Panc1 (cell line): ENCODE measurements around the gene SF3B2. TPM values are rescaled to one million over a fixed set of nuclear protein-coding genes. Genes with fewer than 3 reads are reported as not detected.

Experiments
- ATAC-seq: fragments of 200-7000 bp; cut with Tn5 transposase; 2 replicates; pipeline ENCODE4 v1.9.1; 2020; ENCODE audit warnings: mild to moderate bottlenecking, moderate library complexity
- BruUV-seq: library from RNA; stranded (reverse); fragments of 400-500 nt; replicated peaks from 2 replicates; lab custom pipeline; 2021; lab: Mats Ljungman, UMichigan
- CTCF ChIA-PET: fragments of 300-600 bp; sonication (Branson Sonifier 250); formaldehyde crosslinking; loops from one replicate; lab custom pipeline; 2022; ENCODE audit warnings: antibody characterized with exemption; lab: Charles Lee
- POLR2A ChIA-PET: fragments of 300-600 bp; sonication (Branson Sonifier 250); formaldehyde crosslinking; loops from one replicate; lab custom pipeline; 2022; ENCODE audit warnings: antibody characterized with exemption; lab: Charles Lee
- DNase-seq: peaks from one replicate; pipeline ENCODE4 v3.0.0-alpha.2; 2010; ENCODE audit warnings: low read depth, low spot score
- H3K27ac ChIP-seq: 2 replicates; pipeline ENCODE4 v1.5.1; 2011; ENCODE audit warnings: mild to moderate bottlenecking, low read length, inconsistent platforms
- H3K27me3 ChIP-seq: fragments of 200-500 bp; sonication (Bioruptor generic); 2 replicates; pipeline ENCODE4 v1.6.0; 2014; ENCODE audit warnings: low read length, inconsistent platforms; ENCODE audit not compliant: control insufficient read depth, insufficient read depth
- H3K36me3 ChIP-seq: fragments of 200-500 bp; sonication (Bioruptor generic); 2 replicates; pipeline ENCODE4 v1.5.1; 2014; ENCODE audit warnings: inconsistent platforms, mild to moderate bottlenecking, low read length, moderate library complexity; ENCODE audit not compliant: control insufficient read depth, insufficient read depth
- H3K4me1 ChIP-seq: 2 replicates; pipeline ENCODE4 v1.5.1; 2011; ENCODE audit warnings: inconsistent platforms, mild to moderate bottlenecking, low read length, moderate library complexity; ENCODE audit not compliant: control insufficient read depth, insufficient read depth
- H3K4me3 ChIP-seq, 2 experiments: 2 replicates each; pipeline ENCODE4 v1.5.1; 2011 to 2012; ENCODE audit warnings: low read depth in 2 of 2, low read length in 2 of 2, mild to moderate bottlenecking in 2 of 2, inconsistent platforms in 1 of 2, moderate library complexity in 1 of 2
- H3K9me3 ChIP-seq: fragments of 200-500 bp; sonication (Bioruptor generic); 2 replicates; pipeline ENCODE4 v1.5.1; 2014; ENCODE audit warnings: low read depth, mild to moderate bottlenecking, inconsistent platforms, low read length, moderate library complexity; ENCODE audit not compliant: control insufficient read depth, insufficient read depth
- POLR2AphosphoS5 ChIP-seq: IDR thresholded peaks from 2 replicates; pipeline ENCODE4 v1.6.1; 2012; ENCODE audit warnings: mild to moderate bottlenecking, low read depth, low read length, moderate library complexity
- REST ChIP-seq, 2 experiments: IDR thresholded peaks; 2 replicates each; pipeline ENCODE4 v1.6.1; 2011 to 2012; ENCODE audit warnings: low read depth in 2 of 2, control low read depth in 1 of 2, low read length in 1 of 2, mild to moderate bottlenecking in 1 of 2, moderate library complexity in 1 of 2; ENCODE audit not compliant: insufficient read depth in 1 of 2
- SIN3A ChIP-seq: IDR thresholded peaks from 2 replicates; pipeline ENCODE4 v1.6.1; 2012; ENCODE audit warnings: low read depth, mild to moderate bottlenecking, low read length, moderate library complexity, borderline replicate concordance; ENCODE audit not compliant: insufficient read depth
- TCF7L2 ChIP-seq: IDR thresholded peaks from 2 replicates; pipeline ENCODE4 v1.6.1; 2011; ENCODE audit warnings: mild to moderate bottlenecking, low read depth, low read length, inconsistent platforms
- in situ Hi-C: cut with HindIII; loops from 2 replicates; pipeline ENCODE4 v1.10.0; 2016; ENCODE audit warnings: low sequenced_read_pairs, low pct_unique_long_range_greater_than_20kb
- intact Hi-C: fragments of 100-400 bp; cut with micrococcal nuclease; formaldehyde crosslinking; loops from one replicate; pipeline ENCODE4 v1.10.0; 2022; ENCODE audit not compliant: unreplicated experiment
- total RNA-seq: library from RNA; stranded (reverse); gene quantifications from one replicate; pipeline ENCODE4 v1.2.1, GENCODE V29; 2021; ENCODE audit not compliant: unreplicated experiment
- TF ChIP-seq, protein P1 (sequence below): fragments of 450-650 bp; IDR thresholded peaks from 2 replicates; pipeline ENCODE4 v1.5.1; 2017; ENCODE audit warnings: mild to moderate bottlenecking

SF3B2 gene
- total RNA-seq, 1 experiment from 2014 or later, result 271 TPM

DNA sequence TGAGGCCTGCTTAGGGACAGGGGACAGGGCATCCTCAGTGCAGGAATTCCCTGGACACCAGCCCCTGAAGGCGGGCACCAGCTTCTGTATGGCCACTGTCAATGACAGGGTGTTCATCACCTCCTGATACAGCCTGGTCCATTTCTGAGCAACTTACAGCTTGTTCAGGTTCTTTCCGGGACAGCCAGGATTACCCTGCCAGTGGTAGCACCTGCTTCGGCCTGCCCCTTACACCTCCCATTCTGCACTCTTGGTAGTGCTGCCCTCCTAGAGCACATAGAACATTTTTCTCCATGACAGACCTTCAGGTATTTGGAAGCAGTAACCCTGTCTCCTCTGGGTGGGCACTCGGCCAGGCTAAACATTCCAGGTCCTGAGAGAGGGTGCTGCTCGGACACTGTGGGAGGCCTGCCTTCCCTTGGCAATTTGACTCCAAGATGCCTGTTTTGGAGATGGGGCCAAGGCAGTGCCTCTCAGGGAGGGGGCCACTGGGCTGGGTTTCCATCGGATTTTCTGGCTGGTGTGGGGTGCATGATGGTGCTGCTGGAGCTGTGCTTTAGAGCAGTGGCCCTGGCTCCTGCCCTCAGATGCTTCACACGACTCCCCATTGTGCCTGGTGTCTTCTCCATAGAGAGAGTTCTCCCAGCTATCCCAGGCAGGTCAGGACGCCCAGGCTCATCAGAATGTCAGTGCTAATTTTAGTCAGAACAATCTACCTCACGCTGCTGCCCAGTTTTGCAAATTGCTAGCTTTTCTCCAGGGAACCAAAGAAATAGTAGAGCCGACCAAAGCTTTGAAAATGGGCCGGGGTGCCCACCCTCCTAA, 4.4 kb upstream of the SF3B2 start:
- POLR2A ChIA-PET, result interaction anchor here (1.3 kb wide), 1 partner anchor 157 kb away, joined by 4 read pairs; no protein-coding TSS in a partner anchor
- ATAC-seq (no peak), DNase-seq (no peak)
- Histone ChIP-seq H3K27me3 (no peaks in the 10 kb centered on the region), H3K4me1 (peaks cover 14% of the 10 kb centered on the region), H3K27ac (no peak overlapping the region), H3K4me3 (no peak overlapping the region), H3K9me3 (no peaks in the 10 kb centered on the region), H3K36me3 (peaks cover under 1% of the 10 kb centered on the region; the same call in 1 of the 2 replicates)
- CTCF ChIA-PET, result interaction anchor here (0.8 kb wide), 1 partner anchor 19 kb away, joined by 8 read pairs; no protein-coding TSS in a partner anchor
- in situ Hi-C loops (no loop called here), intact Hi-C loops (no loop called here)
- TF ChIP-seq TCF7L2 (no peak), SIN3A (no peak), REST (IDR thresholded peaks at IDR 0.05; ENCODE audit: insufficient read depth in 1 of 2, low read depth in 2 of 2, low read length in 1 of 2) (no peak), POLR2AphosphoS5 (no peak)
- TF ChIP-seq, protein P1, sequence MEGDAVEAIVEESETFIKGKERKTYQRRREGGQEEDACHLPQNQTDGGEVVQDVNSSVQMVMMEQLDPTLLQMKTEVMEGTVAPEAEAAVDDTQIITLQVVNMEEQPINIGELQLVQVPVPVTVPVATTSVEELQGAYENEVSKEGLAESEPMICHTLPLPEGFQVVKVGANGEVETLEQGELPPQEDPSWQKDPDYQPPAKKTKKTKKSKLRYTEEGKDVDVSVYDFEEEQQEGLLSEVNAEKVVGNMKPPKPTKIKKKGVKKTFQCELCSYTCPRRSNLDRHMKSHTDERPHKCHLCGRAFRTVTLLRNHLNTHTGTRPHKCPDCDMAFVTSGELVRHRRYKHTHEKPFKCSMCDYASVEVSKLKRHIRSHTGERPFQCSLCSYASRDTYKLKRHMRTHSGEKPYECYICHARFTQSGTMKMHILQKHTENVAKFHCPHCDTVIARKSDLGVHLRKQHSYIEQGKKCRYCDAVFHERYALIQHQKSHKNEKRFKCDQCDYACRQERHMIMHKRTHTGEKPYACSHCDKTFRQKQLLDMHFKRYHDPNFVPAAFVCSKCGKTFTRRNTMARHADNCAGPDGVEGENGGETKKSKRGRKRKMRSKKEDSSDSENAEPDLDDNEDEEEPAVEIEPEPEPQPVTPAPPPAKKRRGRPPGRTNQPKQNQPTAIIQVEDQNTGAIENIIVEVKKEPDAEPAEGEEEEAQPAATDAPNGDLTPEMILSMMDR, result no peak
- BruUV-seq, result no TSS peak

- Histone ChIP-seq H3K27ac (no peak within 1 kb of the TSS), H3K4me1 (peaks cover 20% of the 10 kb centered on the region), H3K27me3 (no peaks in the 10 kb centered on the region), H3K36me3 (peaks cover 3% of the 10 kb centered on the region; the same call in 1 of the 2 replicates), H3K9me3 (no peaks in the 10 kb centered on the region), H3K4me3 (peak within 1 kb of the TSS in 1 of 2 experiments; percentile 15; a peak in 1 of 4 replicates)
- in situ Hi-C loops (no loop called here), intact Hi-C loops (no loop called here)
- ATAC-seq (no peak), DNase-seq (no peak)
- no TSS peak for BruUV-seq
- TF ChIP-seq SIN3A (no peak), REST (IDR thresholded peaks at IDR 0.05; ENCODE audit: insufficient read depth in 1 of 2, low read depth in 2 of 2, low read length in 1 of 2) (no peak), POLR2AphosphoS5 (no peak), TCF7L2 (no peak)
- TF ChIP-seq, protein P1, result no peak
- ChIA-PET POLR2A (no interaction called here), CTCF (no interaction called here)
Observed at GRCh38 chr11:66048547-66049323, 3.4 kb upstream of the SF3B2 start, which contains the start of gene GAL3ST3. GAL3ST3 (minus strand) TSS chr11:66049161; CDS start chr11:66045415, 3,746 bp downstream.
